OCI-LY7 (cell line): Measurements from ENCODE around the gene ASPHD1. TPM values are rescaled to one million over a fixed set of nuclear protein-coding genes. Genes with fewer than 3 reads are reported as not detected.

ENCODE experiments used
- BruUV-seq: library from RNA; stranded (reverse); fragments of 400-500 nt; replicated peaks from 2 replicates; lab custom pipeline; 2021; lab: Mats Ljungman, UMichigan
- CTCF ChIA-PET: fragments of 300-600 bp; sonication (Branson Sonifier 250); formaldehyde crosslinking; loops from one replicate; lab custom pipeline; 2022; ENCODE audit warnings: antibody characterized with exemption; ENCODE audit not compliant: unreplicated experiment; lab: Charles Lee
- POLR2A ChIA-PET: fragments of 300-600 bp; sonication (Branson Sonifier 250); formaldehyde crosslinking; loops from one replicate; lab custom pipeline; 2022; ENCODE audit warnings: antibody characterized with exemption; lab: Charles Lee
- DNase-seq: peaks from one replicate; pipeline ENCODE4 v3.0.0-alpha.2; 2015; ENCODE audit warnings: low spot score
- H2AFZ ChIP-seq: fragments of 200-600 bp; sonication (generic), shearing (Covaris generic); 2 replicates; pipeline ENCODE4 v1.6.1; 2014; ENCODE audit warnings: mild to moderate bottlenecking, antibody characterized with exemption, low read length, moderate library complexity
- H3K27ac ChIP-seq: fragments of 200-600 bp; sonication (generic); 2 replicates; pipeline ENCODE4 v1.5.1; 2014; ENCODE audit warnings: mixed run types, low read depth, mild to moderate bottlenecking, moderate library complexity, low read length, inconsistent platforms; ENCODE audit not compliant: poor library complexity, severe bottlenecking
- H3K36me3 ChIP-seq: fragments of 200-600 bp; sonication (generic); 2 replicates; pipeline ENCODE4 v1.6.1; 2014; ENCODE audit warnings: mild to moderate bottlenecking, antibody characterized with exemption, low read length, moderate library complexity, mixed read lengths; ENCODE audit not compliant: insufficient read depth
- H3K4me1 ChIP-seq: fragments of 200-600 bp; sonication (generic); 2 replicates; pipeline ENCODE4 v1.5.1; 2014; ENCODE audit warnings: mild to moderate bottlenecking, low read length; ENCODE audit not compliant: insufficient read depth, poor library complexity, severe bottlenecking
- H3K4me2 ChIP-seq: fragments of 200-600 bp; sonication (generic); 2 replicates; pipeline ENCODE4 v1.6.1; 2014; ENCODE audit warnings: mild to moderate bottlenecking, low read length
- H3K4me3 ChIP-seq: fragments of 200-600 bp; sonication (generic); 2 replicates; pipeline ENCODE4 v1.5.1; 2014; ENCODE audit warnings: mild to moderate bottlenecking, low read depth, low read length; ENCODE audit not compliant: poor library complexity, severe bottlenecking
- H3K79me2 ChIP-seq: fragments of 200-600 bp; sonication (generic); 2 replicates; pipeline ENCODE4 v1.6.1; 2016; ENCODE audit warnings: low read depth, mild to moderate bottlenecking, low read length, moderate library complexity, mixed read lengths; ENCODE audit not compliant: insufficient read depth
- H3K9me2 ChIP-seq: fragments of 200-600 bp; sonication (generic); 2 replicates; pipeline ENCODE4 v1.6.1; 2016; ENCODE audit warnings: mild to moderate bottlenecking, low read length, mixed read lengths; ENCODE audit not compliant: insufficient read depth
- H3K9me3 ChIP-seq: fragments of 200-600 bp; sonication (generic); 2 replicates; pipeline ENCODE4 v1.6.1; 2014; ENCODE audit warnings: mild to moderate bottlenecking, mixed run types, low read length, mixed read lengths
- H4K20me1 ChIP-seq: fragments of 200-600 bp; sonication (generic); 2 replicates; pipeline ENCODE4 v1.6.1; 2014; ENCODE audit warnings: mild to moderate bottlenecking, antibody characterized with exemption, low read length, moderate library complexity, mixed read lengths; ENCODE audit not compliant: insufficient read depth
- EZH2phosphoT487 ChIP-seq: fragments of 200-600 bp; sonication (generic); IDR thresholded peaks from 2 replicates; pipeline ENCODE4 v1.6.1; 2018; ENCODE audit warnings: low read depth, borderline replicate concordance, mild to moderate bottlenecking, mixed run types, antibody characterized with exemption, low read length, moderate library complexity, mixed read lengths
- intact Hi-C: fragments of 100-400 bp; cut with micrococcal nuclease; formaldehyde crosslinking; loops from one replicate; pipeline ENCODE4 v1.10.0; 2022; ENCODE audit not compliant: unreplicated experiment
- total RNA-seq, 2 experiments: library from RNA; depleted of rRNA in 1 of 2; stranded (reverse); fragments of >200 nt in 1 of 2; shearing (Covaris generic) in 1 of 2; gene quantifications; 2 replicates each; pipeline ENCODE4 v1.2.3, GENCODE V29; 2014 to 2022
- TF ChIP-seq, protein P1 (sequence below): fragments of 200-600 bp; sonication (generic); conservative IDR thresholded peaks from 2 replicates; pipeline ENCODE4 v1.5.1; 2014; ENCODE audit warnings: mild to moderate bottlenecking, antibody characterized with exemption, low read length, moderate library complexity, mixed read lengths

The ASPHD1 gene
- total RNA-seq, 2 experiments from 2014 or later: 0.30 TPM; not detected in 1

DNA sequence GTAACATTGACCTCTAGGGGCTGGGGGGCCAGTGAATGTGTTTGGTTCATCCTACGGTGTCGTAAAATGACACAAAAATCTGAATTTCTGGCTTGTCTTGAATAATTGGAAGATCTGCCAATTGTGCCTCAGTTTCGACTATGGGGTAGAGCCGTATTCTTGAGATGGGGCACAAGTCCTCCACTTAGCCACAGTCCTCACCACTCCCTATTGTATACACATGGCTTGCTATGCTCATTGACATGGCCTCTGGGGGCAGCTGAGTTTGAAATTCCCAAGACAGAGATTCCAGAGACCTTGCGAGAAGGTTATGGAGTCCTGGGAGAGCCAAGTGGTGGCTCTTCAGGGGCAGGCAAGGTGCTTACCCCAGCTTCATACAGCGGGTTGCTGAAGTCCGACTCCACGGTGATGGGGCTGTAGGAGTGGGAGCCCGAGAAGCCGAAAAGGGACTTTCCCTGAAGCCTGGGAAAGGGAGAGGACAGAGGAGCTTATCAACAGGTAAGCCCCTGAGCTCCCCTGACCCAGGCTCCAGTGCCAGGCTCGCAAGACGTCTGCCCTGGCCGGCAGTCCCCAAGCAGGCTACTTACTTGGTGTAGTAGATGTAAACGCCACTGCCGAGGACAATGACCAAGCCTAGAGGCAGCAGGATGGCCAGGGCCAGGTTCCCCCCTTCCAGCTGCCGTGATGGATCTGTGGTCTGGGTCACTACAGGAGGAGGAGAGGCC is 28.3 kb upstream of the ASPHD1 start:
- Histone ChIP-seq H3K9me3 (no peaks in the 10 kb centered on the region), H4K20me1 (no peaks in the 10 kb centered on the region), H3K4me2 (no peak overlapping the region), H3K4me1 (peaks cover 8% of the 10 kb centered on the region), H3K79me2 (no peaks in the 10 kb centered on the region), H2AFZ (no peak overlapping the region), H3K27ac (no peak overlapping the region), H3K9me2 (no peaks in the 10 kb centered on the region), H3K4me3 (no peak overlapping the region), H3K36me3 (no peaks in the 10 kb centered on the region)
- CTCF ChIA-PET: no interaction called here
- DNase-seq: no peak
- TF ChIP-seq, protein P1, sequence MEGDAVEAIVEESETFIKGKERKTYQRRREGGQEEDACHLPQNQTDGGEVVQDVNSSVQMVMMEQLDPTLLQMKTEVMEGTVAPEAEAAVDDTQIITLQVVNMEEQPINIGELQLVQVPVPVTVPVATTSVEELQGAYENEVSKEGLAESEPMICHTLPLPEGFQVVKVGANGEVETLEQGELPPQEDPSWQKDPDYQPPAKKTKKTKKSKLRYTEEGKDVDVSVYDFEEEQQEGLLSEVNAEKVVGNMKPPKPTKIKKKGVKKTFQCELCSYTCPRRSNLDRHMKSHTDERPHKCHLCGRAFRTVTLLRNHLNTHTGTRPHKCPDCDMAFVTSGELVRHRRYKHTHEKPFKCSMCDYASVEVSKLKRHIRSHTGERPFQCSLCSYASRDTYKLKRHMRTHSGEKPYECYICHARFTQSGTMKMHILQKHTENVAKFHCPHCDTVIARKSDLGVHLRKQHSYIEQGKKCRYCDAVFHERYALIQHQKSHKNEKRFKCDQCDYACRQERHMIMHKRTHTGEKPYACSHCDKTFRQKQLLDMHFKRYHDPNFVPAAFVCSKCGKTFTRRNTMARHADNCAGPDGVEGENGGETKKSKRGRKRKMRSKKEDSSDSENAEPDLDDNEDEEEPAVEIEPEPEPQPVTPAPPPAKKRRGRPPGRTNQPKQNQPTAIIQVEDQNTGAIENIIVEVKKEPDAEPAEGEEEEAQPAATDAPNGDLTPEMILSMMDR: no peak
- no peak for TF ChIP-seq EZH2phosphoT487
- POLR2A ChIA-PET: no interaction called here
- no TSS peak for BruUV-seq
- intact Hi-C loops: no loop called here

DNA sequence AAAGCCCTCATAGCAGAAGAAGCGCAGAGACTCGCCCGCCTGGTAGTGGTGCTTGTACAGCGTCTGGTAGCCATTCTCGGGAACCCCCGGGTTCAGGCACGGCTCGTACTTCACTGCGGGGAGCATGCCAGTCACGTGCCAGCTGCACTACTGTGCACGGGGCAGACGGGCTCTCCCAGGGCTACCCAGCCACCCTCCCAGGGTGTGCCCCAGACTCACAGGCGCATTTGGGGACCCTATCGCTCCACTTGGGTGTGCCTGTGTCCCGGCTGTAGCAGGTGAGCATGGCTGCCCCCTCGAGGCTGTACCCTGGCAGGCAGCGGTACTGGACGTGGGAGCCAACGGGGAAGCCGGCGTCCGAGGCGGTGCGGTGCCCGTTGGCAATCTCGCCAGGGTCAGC is 27.0 kb upstream of the ASPHD1 start:
- Histone ChIP-seq H3K4me2 (no peak overlapping the region), H3K9me2 (no peaks in the 10 kb centered on the region), H3K9me3 (no peaks in the 10 kb centered on the region), H4K20me1 (no peaks in the 10 kb centered on the region), H3K4me3 (no peak overlapping the region), H3K4me1 (peaks cover 15% of the 10 kb centered on the region), H3K27ac (no peak overlapping the region), H2AFZ (no peak overlapping the region), H3K79me2 (no peaks in the 10 kb centered on the region), H3K36me3 (no peaks in the 10 kb centered on the region)
- BruUV-seq: no TSS peak
- no peak for DNase-seq
- CTCF ChIA-PET: no interaction called here
- POLR2A ChIA-PET: no interaction called here
- intact Hi-C loops: no loop called here
- TF ChIP-seq EZH2phosphoT487: no peak
- TF ChIP-seq, protein P1: no peak

DNA sequence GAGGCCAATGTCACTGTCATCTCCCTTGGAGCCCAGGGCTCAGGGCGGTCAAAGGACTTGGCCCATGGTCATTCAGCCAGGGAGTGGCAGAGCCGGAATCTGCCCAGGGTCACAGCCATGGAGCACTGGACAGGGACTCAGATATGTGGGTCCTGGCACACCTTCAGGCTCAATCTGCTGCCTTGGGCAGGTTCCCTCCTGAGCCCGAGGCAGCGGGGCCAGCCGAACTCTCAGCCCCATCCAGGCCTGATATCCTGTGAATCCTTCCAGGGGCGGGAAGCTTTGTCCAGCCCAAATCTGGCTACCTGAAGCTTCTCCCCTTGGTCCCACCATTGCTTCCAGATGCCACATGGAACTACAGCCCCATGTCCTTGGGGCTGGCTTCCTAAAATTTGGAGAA is 25.1 kb upstream of the ASPHD1 start:
- Histone ChIP-seq H3K9me2 (no peaks in the 10 kb centered on the region), H3K79me2 (no peaks in the 10 kb centered on the region), H3K27ac (no peak overlapping the region), H3K36me3 (no peaks in the 10 kb centered on the region), H3K9me3 (no peaks in the 10 kb centered on the region), H3K4me3 (no peak overlapping the region), H2AFZ (no peak overlapping the region), H4K20me1 (no peaks in the 10 kb centered on the region), H3K4me2 (no peak overlapping the region), H3K4me1 (peaks cover 15% of the 10 kb centered on the region)
- intact Hi-C loops: loop anchor here (5.0 kb wide), 1 partner anchor 147 kb away; the partner anchor contains the start of gene C16orf92
- no peak for DNase-seq
- no TSS peak for BruUV-seq
- ChIA-PET CTCF (no interaction called here), POLR2A (interaction anchor here (0.7 kb wide), 1 partner anchor 516 kb away, joined by 5 read pairs; no protein-coding TSS in a partner anchor)
- TF ChIP-seq EZH2phosphoT487: no peak
- TF ChIP-seq, protein P1: no peak
